Measurements from ENCODE around the gene NMRAL1. TPM values are rescaled to one million over a fixed set of nuclear protein-coding genes. Genes with fewer than 3 reads are reported as not detected.

The NMRAL1 gene
- total and polyA plus RNA-seq, 10 of the 15 experiments (the other 5 are each of a cell fraction or from before 2014, with no cell fraction given): 4.8 to 102 (median 62.5) TPM

- TF ChIP-seq ZNF687 (IDR thresholded peaks at IDR 0.05) (peak; percentile 78), ZNF592 (IDR thresholded peaks at IDR 0.05) (no peak), BHLHE40 (IDR thresholded peaks at IDR 0.05; ENCODE audit: borderline replicate concordance in 1 of 2, low read depth in 2 of 2, low read length in 1 of 2) (peak in 1 of 2 experiments; percentile 53; a peak in 2 of 4 replicates), FOS (IDR thresholded peaks at IDR 0.05; ENCODE audit: borderline replicate concordance, extremely low read depth, insufficient read length) (no peak), CBX5 (IDR thresholded peaks at IDR 0.05; ENCODE audit: low read depth) (no peak), RAD51 (IDR thresholded peaks at IDR 0.05) (no peak), POLR2AphosphoS2 (IDR thresholded peaks at IDR 0.05; ENCODE audit: low read depth, low read length) (peak; percentile 73; the same call in 1 of the 2 replicates), TCF3 (IDR thresholded peaks at IDR 0.05; ENCODE audit: borderline replicate concordance, insufficient read depth, low read depth, low read length) (0 out of 2 replicates have a peak, but pooled peaks have one; percentile 12), CEBPZ (IDR thresholded peaks at IDR 0.05; ENCODE audit: low read depth, low read length) (no peak), REST (IDR thresholded peaks at IDR 0.05; ENCODE audit: low read depth, low read length) (0 out of 2 replicates have a peak, but pooled peaks have one; percentile 23), ZBED1 (IDR thresholded peaks at IDR 0.05; ENCODE audit: borderline replicate concordance) (no peak), IKZF1 (conservative IDR thresholded peaks at IDR 0.05) (peak; percentile 100), MTA3 (IDR thresholded peaks at IDR 0.05; ENCODE audit: borderline replicate concordance, low read length) (no peak)
Measured at GRCh38 chr16:4425378-4426020, 48.9 kb downstream of the NMRAL1 start, which contains the start of gene DNAJA3 (continued).

Data from GM12878 (cell line).